GM23338 (cell line): ENCODE data around the gene PIM3. TPM values are rescaled to one million over a fixed set of nuclear protein-coding genes. Genes with fewer than 3 reads are reported as not detected.

Experiments used
- ATAC-seq: fragments of 200-7000 bp; cut with Tn5 transposase; 3 replicates; pipeline ENCODE4 v1.9.1; 2020
- DNase-seq: peaks from one replicate; pipeline ENCODE4 v3.0.0-alpha.2; 2015; ENCODE audit warnings: low spot score
- H2AFZ ChIP-seq: fragments of 200-600 bp; sonication (generic); 2 replicates; pipeline ENCODE4 v1.8.0; 2016; ENCODE audit warnings: antibody characterized with exemption, mild to moderate bottlenecking, moderate library complexity
- H3F3A ChIP-seq: fragments of 200-600 bp; sonication (generic); replicated peaks from 2 replicates; pipeline ENCODE4 v1.8.0; 2017; ENCODE audit warnings: antibody characterized with exemption, mixed run types, low read depth
- H3K27ac ChIP-seq: fragments of 200-600 bp; sonication (generic); 2 replicates; pipeline ENCODE4 v1.6.1; 2016; ENCODE audit warnings: low read depth
- H3K27me3 ChIP-seq: fragments of 200-600 bp; sonication (generic); 2 replicates; pipeline ENCODE4 v1.8.0; 2016; ENCODE audit warnings: mild to moderate bottlenecking, mixed run types, moderate library complexity; ENCODE audit not compliant: insufficient read depth
- H3K36me3 ChIP-seq: fragments of 200-600 bp; sonication (generic); 2 replicates; pipeline ENCODE4 v1.8.0; 2016; ENCODE audit warnings: mild to moderate bottlenecking; ENCODE audit not compliant: insufficient read depth
- H3K4me1 ChIP-seq: fragments of 200-600 bp; sonication (generic); 2 replicates; pipeline ENCODE4 v1.8.0; 2016; ENCODE audit warnings: mild to moderate bottlenecking, moderate library complexity; ENCODE audit not compliant: insufficient read depth
- H3K4me2 ChIP-seq: fragments of 200-600 bp; sonication (generic); 2 replicates; pipeline ENCODE4 v1.7.1; 2017; ENCODE audit warnings: mixed run types
- H3K4me3 ChIP-seq: fragments of 200-600 bp; sonication (generic); 2 replicates; pipeline ENCODE4 v1.6.1; 2016; ENCODE audit warnings: mixed run types
- H3K79me2 ChIP-seq: fragments of 200-600 bp; sonication (generic); replicated peaks from 2 replicates; pipeline ENCODE4 v1.8.0; 2017; ENCODE audit warnings: mild to moderate bottlenecking; ENCODE audit not compliant: insufficient read depth
- H3K9me2 ChIP-seq: fragments of 200-600 bp; sonication (generic); 2 replicates; pipeline ENCODE4 v1.8.0; 2017; ENCODE audit not compliant: insufficient read depth
- H4K20me1 ChIP-seq: fragments of 200-600 bp; sonication (generic); replicated peaks from 2 replicates; pipeline ENCODE4 v1.8.0; 2017; ENCODE audit warnings: mild to moderate bottlenecking; ENCODE audit not compliant: insufficient read depth
- H3K27ac Mint-ChIP-seq: 2 replicates; pipeline ENCODE4 v1.8.0; 2020; ENCODE audit warnings: inconsistent platforms, mild to moderate bottlenecking, moderate library complexity, mixed read lengths
- H3K27me3 Mint-ChIP-seq: 3 replicates; pipeline ENCODE4 v1.8.0; 2022; ENCODE audit warnings: low read depth, mild to moderate bottlenecking, moderate library complexity, mixed read lengths, inconsistent platforms; ENCODE audit not compliant: insufficient read depth, poor library complexity
- H3K36me3 Mint-ChIP-seq: 3 replicates; pipeline ENCODE4 v1.8.0; 2021; ENCODE audit warnings: low read depth, mild to moderate bottlenecking, inconsistent platforms, moderate library complexity, mixed read lengths
- H3K4me1 Mint-ChIP-seq: 3 replicates; pipeline ENCODE4 v1.8.0; 2020; ENCODE audit warnings: mild to moderate bottlenecking, inconsistent platforms, mixed read lengths
- H3K4me3 Mint-ChIP-seq: 3 replicates; pipeline ENCODE4 v1.8.0; 2021; ENCODE audit warnings: moderate library complexity, mild to moderate bottlenecking, inconsistent platforms, mixed read lengths
- H3K9me3 Mint-ChIP-seq: 3 replicates; pipeline ENCODE4 v1.8.0; 2020; ENCODE audit warnings: moderate library complexity, mild to moderate bottlenecking, inconsistent platforms, mixed read lengths
- CREB1 ChIP-seq: fragments of 250-450 bp; sonication (Bioruptor Pico); IDR thresholded peaks from 2 replicates; pipeline ENCODE4 v1.5.0; 2020; ENCODE audit warnings: low read depth, mild to moderate bottlenecking, moderate library complexity
- EZH2 ChIP-seq: fragments of 200-600 bp; sonication (generic); IDR thresholded peaks from one replicate; pipeline ENCODE4 v1.8.0; 2017; ENCODE audit warnings: antibody characterized with exemption, mild to moderate bottlenecking, low read depth; ENCODE audit not compliant: unreplicated experiment
- EZH2phosphoT487 ChIP-seq: fragments of 200-600 bp; sonication (generic); IDR thresholded peaks from one replicate; pipeline ENCODE4 v1.8.1; 2018; ENCODE audit warnings: antibody characterized with exemption; ENCODE audit not compliant: unreplicated experiment
- JUNB ChIP-seq: IDR thresholded peaks from one replicate; pipeline ENCODE4 v1.6.1; 2016; ENCODE audit warnings: antibody characterized with exemption; ENCODE audit not compliant: unreplicated experiment
- NANOG ChIP-seq: IDR thresholded peaks from 2 replicates; pipeline ENCODE4 v1.6.1; 2016; ENCODE audit warnings: antibody characterized with exemption, borderline replicate concordance
- POLR2AphosphoS5 ChIP-seq: IDR thresholded peaks from 2 replicates; pipeline ENCODE4 v1.6.1; 2016; ENCODE audit warnings: antibody characterized with exemption, low read depth
- STAT1 ChIP-seq: IDR thresholded peaks from one replicate; pipeline ENCODE4 v1.6.1; 2016; ENCODE audit warnings: antibody characterized with exemption; ENCODE audit not compliant: unreplicated experiment
- ZNF114 ChIP-seq: fragments of 250-450 bp; sonication (Bioruptor Pico); IDR thresholded peaks from 2 replicates; pipeline ENCODE4 v1.5.0; 2020; ENCODE audit warnings: mild to moderate bottlenecking, moderate library complexity
- ZNF331 ChIP-seq: fragments of 250-450 bp; sonication (Bioruptor Pico); IDR thresholded peaks from 2 replicates; pipeline ENCODE4 v1.5.0; 2020; ENCODE audit warnings: low read depth, mild to moderate bottlenecking, moderate library complexity
- polyA plus RNA-seq: library from polyadenylated mRNA; unstranded; fragments of >200 nt; fragmentation: Nextera tagmentation; extraction: Ambion mirVana; gene quantifications from 2 replicates; pipeline ENCODE4 v1.2.1, GENCODE V29; 2016
- total RNA-seq: library from RNA; depleted of rRNA; stranded (reverse); fragments of >200 nt; shearing (Covaris generic); gene quantifications from 2 replicates; pipeline ENCODE4 v1.2.3, GENCODE V29; 2014
- TF ChIP-seq, protein P1 (sequence below), 2 experiments: fragments of 200-600 bp in 1 of 2; sonication (generic) in 1 of 2; conservative IDR thresholded peaks; 2 replicates each; pipeline versions ENCODE4 v1.5.1 to v1.6.1; 2016 to 2017; ENCODE audit warnings: antibody characterized with exemption in 2 of 2, low read depth in 2 of 2, mild to moderate bottlenecking in 2 of 2, moderate library complexity in 1 of 2
- TF ChIP-seq, protein P2 (sequence below): IDR thresholded peaks from 2 replicates; pipeline ENCODE4 v1.6.1; 2016; ENCODE audit warnings: antibody characterized with exemption
- TF ChIP-seq, protein P3 (sequence below): fragments of 250-450 bp; sonication (Bioruptor Pico); IDR thresholded peaks from 2 replicates; pipeline ENCODE4 v1.5.0; 2020; ENCODE audit warnings: mild to moderate bottlenecking, moderate library complexity
- TF ChIP-seq, protein P4 (sequence below): IDR thresholded peaks from one replicate; pipeline ENCODE4 v1.6.1; 2018; ENCODE audit warnings: antibody characterized with exemption; ENCODE audit not compliant: unreplicated experiment

PIM3 gene
- total and polyA plus RNA-seq, 2 experiments from 2014 or later = 17.7 to 37.3 TPM

GRCh38 chr22:50000587-50001387 is 40.2 kb downstream of the PIM3 start:
- Mint-ChIP-seq H3K9me3 (peaks cover 3% of the 10 kb centered on the region; the same call in 1 of the 3 replicates), H3K36me3 (no peaks in the 10 kb centered on the region), H3K4me3 (no peak overlapping the region), H3K27me3 (peaks cover 25% of the 10 kb centered on the region), H3K4me1 (peaks cover 12% of the 10 kb centered on the region), H3K27ac (no peak overlapping the region)
- H3F3A ChIP-seq = 0 out of 2 replicates have a peak, but pooled peaks cover 3% of the 10 kb centered on the region
- H4K20me1 ChIP-seq = no peaks in the 10 kb centered on the region
- no peak overlapping the region for H2AFZ ChIP-seq
- H3K4me1 ChIP-seq = no peaks in the 10 kb centered on the region
- ATAC-seq (no peak; the same call in 1 of the 3 replicates), DNase-seq (no peak)
- H3K4me3 ChIP-seq = no peak overlapping the region
- TF ChIP-seq EZH2phosphoT487 (no peak), ZNF114 (CRISPR knock-in tag) (no peak), NANOG (no peak), POLR2AphosphoS5 (no peak), ZNF331 (CRISPR knock-in tag) (no peak), EZH2 (no peak), JUNB (no peak), STAT1 (no peak), CREB1 (no peak)
- TF ChIP-seq, protein P1, sequence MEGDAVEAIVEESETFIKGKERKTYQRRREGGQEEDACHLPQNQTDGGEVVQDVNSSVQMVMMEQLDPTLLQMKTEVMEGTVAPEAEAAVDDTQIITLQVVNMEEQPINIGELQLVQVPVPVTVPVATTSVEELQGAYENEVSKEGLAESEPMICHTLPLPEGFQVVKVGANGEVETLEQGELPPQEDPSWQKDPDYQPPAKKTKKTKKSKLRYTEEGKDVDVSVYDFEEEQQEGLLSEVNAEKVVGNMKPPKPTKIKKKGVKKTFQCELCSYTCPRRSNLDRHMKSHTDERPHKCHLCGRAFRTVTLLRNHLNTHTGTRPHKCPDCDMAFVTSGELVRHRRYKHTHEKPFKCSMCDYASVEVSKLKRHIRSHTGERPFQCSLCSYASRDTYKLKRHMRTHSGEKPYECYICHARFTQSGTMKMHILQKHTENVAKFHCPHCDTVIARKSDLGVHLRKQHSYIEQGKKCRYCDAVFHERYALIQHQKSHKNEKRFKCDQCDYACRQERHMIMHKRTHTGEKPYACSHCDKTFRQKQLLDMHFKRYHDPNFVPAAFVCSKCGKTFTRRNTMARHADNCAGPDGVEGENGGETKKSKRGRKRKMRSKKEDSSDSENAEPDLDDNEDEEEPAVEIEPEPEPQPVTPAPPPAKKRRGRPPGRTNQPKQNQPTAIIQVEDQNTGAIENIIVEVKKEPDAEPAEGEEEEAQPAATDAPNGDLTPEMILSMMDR (conservative IDR thresholded peaks at IDR 0.05; ENCODE audit: low read depth in 2 of 2) = no peak
- TF ChIP-seq, protein P2, sequence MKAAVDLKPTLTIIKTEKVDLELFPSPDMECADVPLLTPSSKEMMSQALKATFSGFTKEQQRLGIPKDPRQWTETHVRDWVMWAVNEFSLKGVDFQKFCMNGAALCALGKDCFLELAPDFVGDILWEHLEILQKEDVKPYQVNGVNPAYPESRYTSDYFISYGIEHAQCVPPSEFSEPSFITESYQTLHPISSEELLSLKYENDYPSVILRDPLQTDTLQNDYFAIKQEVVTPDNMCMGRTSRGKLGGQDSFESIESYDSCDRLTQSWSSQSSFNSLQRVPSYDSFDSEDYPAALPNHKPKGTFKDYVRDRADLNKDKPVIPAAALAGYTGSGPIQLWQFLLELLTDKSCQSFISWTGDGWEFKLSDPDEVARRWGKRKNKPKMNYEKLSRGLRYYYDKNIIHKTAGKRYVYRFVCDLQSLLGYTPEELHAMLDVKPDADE = no peak
- TF ChIP-seq, protein P3, sequence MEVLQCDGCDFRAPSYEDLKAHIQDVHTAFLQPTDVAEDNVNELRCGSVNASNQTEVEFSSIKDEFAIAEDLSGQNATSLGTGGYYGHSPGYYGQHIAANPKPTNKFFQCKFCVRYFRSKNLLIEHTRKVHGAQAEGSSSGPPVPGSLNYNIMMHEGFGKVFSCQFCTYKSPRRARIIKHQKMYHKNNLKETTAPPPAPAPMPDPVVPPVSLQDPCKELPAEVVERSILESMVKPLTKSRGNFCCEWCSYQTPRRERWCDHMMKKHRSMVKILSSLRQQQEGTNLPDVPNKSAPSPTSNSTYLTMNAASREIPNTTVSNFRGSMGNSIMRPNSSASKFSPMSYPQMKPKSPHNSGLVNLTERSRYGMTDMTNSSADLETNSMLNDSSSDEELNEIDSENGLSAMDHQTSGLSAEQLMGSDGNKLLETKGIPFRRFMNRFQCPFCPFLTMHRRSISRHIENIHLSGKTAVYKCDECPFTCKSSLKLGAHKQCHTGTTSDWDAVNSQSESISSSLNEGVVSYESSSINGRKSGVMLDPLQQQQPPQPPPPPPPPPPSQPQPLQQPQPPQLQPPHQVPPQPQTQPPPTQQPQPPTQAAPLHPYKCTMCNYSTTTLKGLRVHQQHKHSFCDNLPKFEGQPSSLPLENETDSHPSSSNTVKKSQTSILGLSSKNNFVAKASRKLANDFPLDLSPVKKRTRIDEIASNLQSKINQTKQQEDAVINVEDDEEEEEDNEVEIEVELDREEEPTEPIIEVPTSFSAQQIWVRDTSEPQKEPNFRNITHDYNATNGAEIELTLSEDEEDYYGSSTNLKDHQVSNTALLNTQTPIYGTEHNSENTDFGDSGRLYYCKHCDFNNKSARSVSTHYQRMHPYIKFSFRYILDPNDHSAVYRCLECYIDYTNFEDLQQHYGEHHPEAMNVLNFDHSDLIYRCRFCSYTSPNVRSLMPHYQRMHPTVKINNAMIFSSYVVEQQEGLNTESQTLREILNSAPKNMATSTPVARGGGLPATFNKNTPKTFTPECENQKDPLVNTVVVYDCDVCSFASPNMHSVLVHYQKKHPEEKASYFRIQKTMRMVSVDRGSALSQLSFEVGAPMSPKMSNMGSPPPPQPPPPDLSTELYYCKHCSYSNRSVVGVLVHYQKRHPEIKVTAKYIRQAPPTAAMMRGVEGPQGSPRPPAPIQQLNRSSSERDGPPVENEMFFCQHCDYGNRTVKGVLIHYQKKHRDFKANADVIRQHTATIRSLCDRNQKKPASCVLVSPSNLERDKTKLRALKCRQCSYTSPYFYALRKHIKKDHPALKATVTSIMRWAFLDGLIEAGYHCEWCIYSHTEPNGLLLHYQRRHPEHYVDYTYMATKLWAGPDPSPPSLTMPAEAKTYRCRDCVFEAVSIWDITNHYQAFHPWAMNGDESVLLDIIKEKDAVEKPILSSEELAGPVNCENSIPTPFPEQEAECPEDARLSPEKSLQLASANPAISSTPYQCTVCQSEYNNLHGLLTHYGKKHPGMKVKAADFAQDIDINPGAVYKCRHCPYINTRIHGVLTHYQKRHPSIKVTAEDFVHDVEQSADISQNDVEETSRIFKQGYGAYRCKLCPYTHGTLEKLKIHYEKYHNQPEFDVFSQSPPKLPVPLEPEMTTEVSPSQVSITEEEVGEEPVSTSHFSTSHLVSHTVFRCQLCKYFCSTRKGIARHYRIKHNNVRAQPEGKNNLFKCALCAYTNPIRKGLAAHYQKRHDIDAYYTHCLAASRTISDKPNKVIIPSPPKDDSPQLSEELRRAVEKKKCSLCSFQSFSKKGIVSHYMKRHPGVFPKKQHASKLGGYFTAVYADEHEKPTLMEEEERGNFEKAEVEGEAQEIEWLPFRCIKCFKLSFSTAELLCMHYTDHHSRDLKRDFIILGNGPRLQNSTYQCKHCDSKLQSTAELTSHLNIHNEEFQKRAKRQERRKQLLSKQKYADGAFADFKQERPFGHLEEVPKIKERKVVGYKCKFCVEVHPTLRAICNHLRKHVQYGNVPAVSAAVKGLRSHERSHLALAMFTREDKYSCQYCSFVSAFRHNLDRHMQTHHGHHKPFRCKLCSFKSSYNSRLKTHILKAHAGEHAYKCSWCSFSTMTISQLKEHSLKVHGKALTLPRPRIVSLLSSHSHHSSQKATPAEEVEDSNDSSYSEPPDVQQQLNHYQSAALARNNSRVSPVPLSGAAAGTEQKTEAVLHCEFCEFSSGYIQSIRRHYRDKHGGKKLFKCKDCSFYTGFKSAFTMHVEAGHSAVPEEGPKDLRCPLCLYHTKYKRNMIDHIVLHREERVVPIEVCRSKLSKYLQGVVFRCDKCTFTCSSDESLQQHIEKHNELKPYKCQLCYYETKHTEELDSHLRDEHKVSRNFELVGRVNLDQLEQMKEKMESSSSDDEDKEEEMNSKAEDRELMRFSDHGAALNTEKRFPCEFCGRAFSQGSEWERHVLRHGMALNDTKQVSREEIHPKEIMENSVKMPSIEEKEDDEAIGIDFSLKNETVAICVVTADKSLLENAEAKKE (CRISPR knock-in tag) = no peak
- TF ChIP-seq, protein P4, sequence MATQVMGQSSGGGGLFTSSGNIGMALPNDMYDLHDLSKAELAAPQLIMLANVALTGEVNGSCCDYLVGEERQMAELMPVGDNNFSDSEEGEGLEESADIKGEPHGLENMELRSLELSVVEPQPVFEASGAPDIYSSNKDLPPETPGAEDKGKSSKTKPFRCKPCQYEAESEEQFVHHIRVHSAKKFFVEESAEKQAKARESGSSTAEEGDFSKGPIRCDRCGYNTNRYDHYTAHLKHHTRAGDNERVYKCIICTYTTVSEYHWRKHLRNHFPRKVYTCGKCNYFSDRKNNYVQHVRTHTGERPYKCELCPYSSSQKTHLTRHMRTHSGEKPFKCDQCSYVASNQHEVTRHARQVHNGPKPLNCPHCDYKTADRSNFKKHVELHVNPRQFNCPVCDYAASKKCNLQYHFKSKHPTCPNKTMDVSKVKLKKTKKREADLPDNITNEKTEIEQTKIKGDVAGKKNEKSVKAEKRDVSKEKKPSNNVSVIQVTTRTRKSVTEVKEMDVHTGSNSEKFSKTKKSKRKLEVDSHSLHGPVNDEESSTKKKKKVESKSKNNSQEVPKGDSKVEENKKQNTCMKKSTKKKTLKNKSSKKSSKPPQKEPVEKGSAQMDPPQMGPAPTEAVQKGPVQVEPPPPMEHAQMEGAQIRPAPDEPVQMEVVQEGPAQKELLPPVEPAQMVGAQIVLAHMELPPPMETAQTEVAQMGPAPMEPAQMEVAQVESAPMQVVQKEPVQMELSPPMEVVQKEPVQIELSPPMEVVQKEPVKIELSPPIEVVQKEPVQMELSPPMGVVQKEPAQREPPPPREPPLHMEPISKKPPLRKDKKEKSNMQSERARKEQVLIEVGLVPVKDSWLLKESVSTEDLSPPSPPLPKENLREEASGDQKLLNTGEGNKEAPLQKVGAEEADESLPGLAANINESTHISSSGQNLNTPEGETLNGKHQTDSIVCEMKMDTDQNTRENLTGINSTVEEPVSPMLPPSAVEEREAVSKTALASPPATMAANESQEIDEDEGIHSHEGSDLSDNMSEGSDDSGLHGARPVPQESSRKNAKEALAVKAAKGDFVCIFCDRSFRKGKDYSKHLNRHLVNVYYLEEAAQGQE = no peak
- no peaks in the 10 kb centered on the region for H3K79me2 ChIP-seq
- no peaks in the 10 kb centered on the region for H3K9me2 ChIP-seq
- H3K27me3 ChIP-seq = peaks cover 15% of the 10 kb centered on the region
- H3K27ac ChIP-seq = no peak overlapping the region
- no peaks in the 10 kb centered on the region for H3K36me3 ChIP-seq
- H3K4me2 ChIP-seq = no peak overlapping the region
